Bronchial epithelial cell (primary cell): Measurements from ENCODE around the gene PLEKHA5. TPM values are rescaled to one million over a fixed set of nuclear protein-coding genes. Genes with fewer than 3 reads are reported as not detected.
A peak's percentile ranks its signal among the peaks of the same experiment; 100 is the strongest.

Source experiments
- DNase-seq: peaks from one replicate; pipeline ENCODE4 v3.0.0-alpha.2; 2010; ENCODE audit warnings: low read depth
- FAIRE-seq: peaks from 2 replicates; lab custom pipeline; 2011; peaks lifted over from hg19 to GRCh38; lab: Jason Lieb, UNC
- H3K27me3 ChIP-seq: 2 replicates; pipeline ENCODE4 v1.5.1; 2011; ENCODE audit warnings: low read length; ENCODE audit not compliant: control insufficient read depth, insufficient read depth
- H3K36me3 ChIP-seq: 2 replicates; pipeline ENCODE4 v1.5.1; 2011; ENCODE audit warnings: low read length; ENCODE audit not compliant: control insufficient read depth, insufficient read depth
- H3K4me3 ChIP-seq: 2 replicates; pipeline ENCODE4 v1.5.1; 2011; ENCODE audit warnings: mild to moderate bottlenecking, low read depth, low read length, control low read depth
- CTCF ChIP-seq: IDR thresholded peaks from 2 replicates; pipeline ENCODE4 v1.5.1; 2011; ENCODE audit warnings: mild to moderate bottlenecking, moderate library complexity, low read length, control low read depth, inconsistent platforms; ENCODE audit not compliant: insufficient read depth, severe bottlenecking
- total RNA-seq: library from RNA; depleted of rRNA; stranded (reverse); fragments of >200 nt; gene quantifications from 2 replicates; pipeline ENCODE4 v1.2.1, GENCODE V29; 2014

The PLEKHA5 gene
- total RNA-seq, 1 donor from 2014 or later, result 24.0 TPM

GRCh38 chr12:19185262-19185929, 55.9 kb downstream of the PLEKHA5 start:
- no peak overlapping the region for H3K4me3 ChIP-seq
- H3K27me3 ChIP-seq, result no peaks in the 10 kb centered on the region
- DNase-seq, result no peak
- H3K36me3 ChIP-seq, result no peaks in the 10 kb centered on the region
- FAIRE-seq, result no peak
- TF ChIP-seq CTCF, result no peak

- Histone ChIP-seq H3K27me3 (no peaks in the 10 kb centered on the region), H3K4me3 (no peak overlapping the region), H3K36me3 (no peaks in the 10 kb centered on the region)
- FAIRE-seq (no peak), DNase-seq (peak; percentile 64)
- TF ChIP-seq CTCF, result peak; percentile 33
Measured at GRCh38 chr12:19186722-19187661, 57.5 kb downstream of the PLEKHA5 start.

- H3K27me3 ChIP-seq, result no peaks in the 10 kb centered on the region
- TF ChIP-seq CTCF, result no peak
- no peaks in the 10 kb centered on the region for H3K36me3 ChIP-seq
- DNase-seq (no peak), FAIRE-seq (no peak)
- H3K4me3 ChIP-seq, result no peak overlapping the region
Measured at GRCh38 chr12:19189522-19189921, 60.0 kb downstream of the PLEKHA5 start.

GRCh38 chr12:19190292-19191031, 60.9 kb downstream of the PLEKHA5 start:
- no peak for TF ChIP-seq CTCF
- Histone ChIP-seq H3K27me3 (no peaks in the 10 kb centered on the region), H3K36me3 (no peaks in the 10 kb centered on the region), H3K4me3 (no peak overlapping the region)
- DNase-seq (peak; percentile 76), FAIRE-seq (no peak)

GRCh38 chr12:19191089-19191488, 61.6 kb downstream of the PLEKHA5 start:
- H3K4me3 ChIP-seq, result no peak overlapping the region
- no peak for TF ChIP-seq CTCF
- no peak for DNase-seq
- H3K27me3 ChIP-seq, result no peaks in the 10 kb centered on the region
- H3K36me3 ChIP-seq, result no peaks in the 10 kb centered on the region
- FAIRE-seq, result no peak
